Activated naive CD8-positive, alpha-beta T cell (primary cell): Measurements from ENCODE around the gene CDC23.
"Not testable (repeated sequence)": the region's sequence is repeated elsewhere in the genome, so short reads cannot be mapped to it uniquely, and the experiment has no call there.

ENCODE experiments used
- H3K27ac Mint-ChIP-seq: one replicate; pipeline ENCODE4 v1.8.0; 2021; ENCODE audit warnings: mixed read lengths
- H3K27me3 Mint-ChIP-seq: one replicate; pipeline ENCODE4 v1.8.0; 2021; ENCODE audit warnings: mixed read lengths
- H3K36me3 Mint-ChIP-seq: one replicate; pipeline ENCODE4 v1.8.0; 2021; ENCODE audit warnings: mixed read lengths
- H3K4me1 Mint-ChIP-seq: one replicate; pipeline ENCODE4 v1.8.0; 2021; ENCODE audit warnings: low read depth, mixed read lengths
- H3K4me3 Mint-ChIP-seq: one replicate; pipeline ENCODE4 v1.8.0; 2021; ENCODE audit warnings: mild to moderate bottlenecking, mixed read lengths
- H3K9me3 Mint-ChIP-seq: one replicate; pipeline ENCODE4 v1.8.0; 2021; ENCODE audit warnings: low read depth, mixed read lengths

Gene CDC23

DNA sequence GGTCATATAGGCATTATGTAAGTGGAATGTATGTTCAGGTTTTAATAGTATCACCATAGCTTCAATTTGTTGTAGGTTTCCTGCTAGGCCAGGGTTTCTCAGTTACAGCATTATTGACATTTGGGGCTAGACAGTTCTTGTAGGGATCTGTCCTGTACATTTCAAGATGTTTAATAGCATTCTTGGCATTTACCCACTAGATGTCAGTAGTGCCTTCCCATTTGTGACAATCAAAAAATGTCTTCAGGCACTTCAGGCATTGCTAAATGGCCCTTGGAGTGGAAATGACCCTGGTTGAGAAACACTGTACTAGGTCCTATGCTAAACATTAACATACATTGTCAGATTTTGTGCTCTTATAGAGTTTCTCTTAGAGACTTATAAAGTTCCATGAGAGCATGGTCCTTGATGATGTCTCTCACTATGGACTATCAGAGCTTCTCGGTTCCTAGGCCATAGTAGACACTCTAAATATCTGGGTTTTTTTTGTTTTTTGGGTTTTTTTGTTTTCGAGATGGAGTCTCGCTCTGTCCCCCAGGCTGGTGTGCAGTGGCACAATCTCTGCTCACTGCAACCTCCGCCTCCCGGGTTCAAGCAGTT, 32.8 kb downstream of the CDC23 start:
- H3K9me3 Mint-ChIP-seq: no peaks in the 10 kb centered on the region
- H3K27me3 Mint-ChIP-seq: no peaks in the 10 kb centered on the region
- no peaks in the 10 kb centered on the region for H3K36me3 Mint-ChIP-seq
- H3K4me1 Mint-ChIP-seq: peaks cover 8% of the 10 kb centered on the region
- H3K27ac Mint-ChIP-seq: no peak overlapping the region
- no peak overlapping the region for H3K4me3 Mint-ChIP-seq

DNA sequence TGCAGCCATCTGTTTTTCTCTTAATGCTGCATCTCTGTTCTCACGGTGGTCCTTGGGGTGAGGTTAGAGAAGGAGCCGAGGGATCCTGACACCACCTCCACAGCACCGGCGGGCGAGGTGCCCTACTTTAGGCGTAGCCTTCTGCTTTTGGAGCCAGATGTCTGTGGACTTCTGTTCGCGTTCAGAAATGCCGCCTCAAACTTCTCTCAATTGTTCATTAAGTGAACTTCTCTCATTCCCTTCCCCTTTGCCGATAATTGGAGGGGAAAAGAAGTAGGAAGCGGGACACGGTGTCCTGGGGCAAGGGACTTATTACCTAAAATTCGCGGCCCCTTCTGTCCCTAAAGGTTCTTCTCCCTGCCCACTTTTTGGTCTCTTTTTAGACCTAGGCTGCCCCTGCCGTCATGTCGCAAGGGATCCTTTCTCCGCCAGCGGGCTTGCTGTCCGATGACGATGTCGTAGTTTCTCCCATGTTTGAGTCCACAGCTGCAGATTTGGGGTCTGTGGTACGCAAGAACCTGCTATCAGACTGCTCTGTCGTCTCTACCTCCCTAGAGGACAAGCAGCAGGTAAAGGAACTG, 33.8 kb downstream of the CDC23 start:
- Mint-ChIP-seq H3K27me3 (no peaks in the 10 kb centered on the region), H3K4me1 (peaks cover 10% of the 10 kb centered on the region), H3K9me3 (no peaks in the 10 kb centered on the region), H3K27ac (no peak overlapping the region), H3K36me3 (no peaks in the 10 kb centered on the region), H3K4me3 (no peak overlapping the region)

DNA sequence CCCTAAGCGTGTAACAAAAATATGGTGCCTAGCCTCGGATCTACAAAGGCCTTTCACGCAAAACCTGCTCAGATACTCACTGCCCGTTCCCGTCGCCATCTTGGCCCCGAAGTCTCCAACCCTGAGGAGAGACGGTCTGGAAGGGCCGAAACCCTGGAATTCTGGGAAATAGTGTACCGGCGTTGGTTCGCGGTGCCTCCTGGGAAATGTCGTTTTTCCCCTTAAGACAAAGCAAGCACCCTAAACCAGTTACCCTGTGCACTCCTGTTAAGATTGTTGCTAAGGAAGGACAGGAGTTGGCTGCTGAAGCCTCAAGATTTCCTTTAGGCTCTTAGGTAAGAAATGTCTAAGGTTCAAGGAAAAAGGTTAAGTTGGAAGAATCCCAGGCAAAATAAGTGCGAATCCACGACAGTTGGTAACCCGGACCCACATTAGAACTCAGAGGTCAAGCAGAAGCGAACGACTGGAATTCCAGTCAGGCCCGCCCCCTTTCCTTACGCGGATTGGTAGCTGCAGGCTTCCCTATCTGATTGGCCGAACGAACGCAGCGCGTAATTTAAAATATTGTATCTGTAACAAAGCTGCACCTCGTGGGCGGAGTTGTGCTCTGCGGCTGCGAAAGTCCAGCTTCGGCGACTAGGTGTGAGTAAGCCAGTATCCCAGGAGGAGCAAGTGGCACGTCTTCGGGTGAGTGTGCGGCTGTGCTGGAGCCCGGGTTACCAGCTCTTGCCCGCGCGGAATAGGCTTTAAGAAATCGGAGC, 34.4 kb downstream of the CDC23 start, which contains the start of the genes BRD8 and KIF20A:
TSS of gene BRD8 (minus strand) at position 115 of the 761 bp plus-strand sequence. CDS start at position 99, 16 bp downstream.
TSS of gene KIF20A (plus strand) at position 597 of the 761 bp plus-strand sequence. CDS start 569 bp downstream, outside the sequence.
- Mint-ChIP-seq H3K4me3 (no peak within 1 kb of the TSS), H3K36me3 (no peaks in the 10 kb centered on the region), H3K9me3 (no peaks in the 10 kb centered on the region), H3K27me3 (no peaks in the 10 kb centered on the region), H3K27ac (no peak within 1 kb of the TSS), H3K4me1 (peaks cover 10% of the 10 kb centered on the region)

DNA sequence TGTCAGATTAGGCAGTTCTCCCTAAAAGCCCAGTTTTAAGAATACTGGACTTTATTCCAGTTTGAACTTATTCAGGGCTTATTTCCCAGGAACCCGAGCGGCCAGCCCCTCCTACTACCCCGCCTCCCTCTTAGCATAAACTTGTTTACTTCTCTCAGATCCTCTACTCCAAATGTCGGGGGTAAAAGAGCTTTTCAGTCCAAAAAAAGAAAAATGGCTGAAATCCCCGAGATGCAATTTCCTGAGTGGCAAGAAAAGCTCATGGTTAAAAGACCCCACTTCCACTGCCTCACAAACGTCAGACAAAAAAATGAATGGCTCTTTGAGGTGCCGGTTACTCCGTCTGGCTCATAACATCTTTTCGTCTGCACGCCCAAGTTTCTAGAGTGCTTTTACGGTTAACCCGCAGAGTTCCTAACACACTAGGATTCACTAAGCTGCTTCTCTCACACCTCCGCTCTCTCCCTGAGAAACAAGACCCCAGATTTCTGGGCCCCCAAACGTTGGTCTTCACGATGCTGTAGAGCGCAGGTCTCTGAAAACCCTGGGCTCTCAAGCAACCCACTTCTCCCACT, 35.1 kb downstream of the CDC23 start:
- no peak overlapping the region for H3K27ac Mint-ChIP-seq
- no peak overlapping the region for H3K4me3 Mint-ChIP-seq
- H3K4me1 Mint-ChIP-seq: peaks cover 14% of the 10 kb centered on the region
- H3K9me3 Mint-ChIP-seq: no peaks in the 10 kb centered on the region
- no peaks in the 10 kb centered on the region for H3K36me3 Mint-ChIP-seq
- H3K27me3 Mint-ChIP-seq: no peaks in the 10 kb centered on the region

GRCh38 chr5:138170299-138170698, 42.8 kb downstream of the CDC23 start:
- no peaks in the 10 kb centered on the region for H3K27me3 Mint-ChIP-seq
- peaks cover 9% of the 10 kb centered on the region for H3K36me3 Mint-ChIP-seq
- H3K4me3 Mint-ChIP-seq: no peak overlapping the region
- peaks cover 6% of the 10 kb centered on the region for H3K4me1 Mint-ChIP-seq
- no peaks in the 10 kb centered on the region for H3K9me3 Mint-ChIP-seq
- H3K27ac Mint-ChIP-seq: no peak overlapping the region

DNA sequence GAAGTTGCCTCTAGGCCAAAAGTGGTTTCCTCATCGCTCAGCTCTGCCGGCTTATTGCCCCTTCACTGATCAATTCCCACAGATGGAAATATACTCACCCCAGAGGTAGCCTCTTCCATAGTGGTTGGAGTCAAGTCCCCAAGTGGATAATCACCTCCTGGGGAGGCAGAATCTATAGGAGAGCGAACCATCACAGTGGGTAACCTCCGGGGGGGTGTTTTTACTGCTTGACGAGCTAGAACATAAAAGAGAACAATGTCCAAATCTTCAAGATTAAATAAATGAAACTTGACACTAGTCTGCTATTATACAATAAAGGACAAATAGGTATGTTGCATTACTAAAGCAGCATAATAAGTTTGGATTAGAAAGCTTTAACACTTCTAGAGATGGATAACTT, 44.0 kb downstream of the CDC23 start:
- Mint-ChIP-seq H3K27ac (no peak overlapping the region), H3K4me1 (peaks cover 4% of the 10 kb centered on the region), H3K9me3 (no peaks in the 10 kb centered on the region), H3K27me3 (no peaks in the 10 kb centered on the region), H3K4me3 (no peak overlapping the region), H3K36me3 (peaks cover 9% of the 10 kb centered on the region)

- H3K36me3 Mint-ChIP-seq: peaks cover 16% of the 10 kb centered on the region
- H3K27me3 Mint-ChIP-seq: no peaks in the 10 kb centered on the region
- no peak overlapping the region for H3K27ac Mint-ChIP-seq
- no peak overlapping the region for H3K4me3 Mint-ChIP-seq
- H3K9me3 Mint-ChIP-seq: no peaks in the 10 kb centered on the region
- H3K4me1 Mint-ChIP-seq: no peaks in the 10 kb centered on the region
Observed at GRCh38 chr5:138163721-138164120, 49.4 kb downstream of the CDC23 start.

GRCh38 chr5:138160706-138161105, 52.4 kb downstream of the CDC23 start:
- H3K4me3 Mint-ChIP-seq: no peak overlapping the region
- no peaks in the 10 kb centered on the region for H3K9me3 Mint-ChIP-seq
- no peaks in the 10 kb centered on the region for H3K4me1 Mint-ChIP-seq
- no peak overlapping the region for H3K27ac Mint-ChIP-seq
- H3K36me3 Mint-ChIP-seq: peaks cover 20% of the 10 kb centered on the region
- H3K27me3 Mint-ChIP-seq: no peaks in the 10 kb centered on the region

DNA sequence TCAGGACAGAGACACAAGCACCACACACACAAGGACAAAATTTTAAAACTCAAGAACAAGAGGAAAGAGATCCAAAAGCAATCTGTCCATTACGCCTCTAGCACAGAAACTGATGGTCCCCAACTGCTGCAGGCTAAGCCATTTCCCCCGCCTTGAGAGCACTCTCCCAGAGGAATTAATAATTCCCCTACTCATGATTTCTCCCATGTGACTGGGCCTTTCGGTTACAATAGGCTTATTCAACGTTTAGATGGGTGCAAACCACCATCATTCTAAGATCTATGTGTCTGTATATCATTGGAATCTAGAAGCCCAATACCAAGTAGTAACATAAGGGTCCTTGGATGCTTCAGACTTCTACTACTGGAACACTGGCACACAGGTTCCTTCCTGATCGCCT, 53.5 kb downstream of the CDC23 start:
- Mint-ChIP-seq H3K27ac (no peak overlapping the region), H3K4me1 (no peaks in the 10 kb centered on the region), H3K36me3 (peaks cover 20% of the 10 kb centered on the region), H3K4me3 (no peak overlapping the region), H3K9me3 (no peaks in the 10 kb centered on the region), H3K27me3 (no peaks in the 10 kb centered on the region)

DNA sequence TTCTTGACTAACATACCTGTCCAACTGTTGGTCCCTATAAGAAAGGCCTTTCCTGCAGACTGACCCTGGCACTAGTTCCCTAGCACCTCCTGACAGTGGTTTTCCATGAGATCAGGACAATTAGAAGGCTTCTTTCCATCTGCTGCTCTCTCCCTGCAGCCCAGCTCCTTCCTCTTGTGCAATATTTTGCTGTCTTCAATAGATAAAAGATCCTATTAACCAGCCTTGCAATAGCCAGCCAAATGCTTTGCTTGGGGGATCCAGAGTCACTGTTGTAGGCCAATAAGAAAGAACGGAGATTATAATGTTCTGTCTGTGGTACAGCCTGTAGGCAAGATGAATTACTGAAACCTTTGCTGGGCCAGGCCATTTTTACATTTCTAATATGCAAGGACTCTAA, 55.5 kb downstream of the CDC23 start:
- H3K4me1 Mint-ChIP-seq: no peaks in the 10 kb centered on the region
- no peaks in the 10 kb centered on the region for H3K27me3 Mint-ChIP-seq
- H3K4me3 Mint-ChIP-seq: no peak overlapping the region
- no peak overlapping the region for H3K27ac Mint-ChIP-seq
- no peaks in the 10 kb centered on the region for H3K9me3 Mint-ChIP-seq
- H3K36me3 Mint-ChIP-seq: peaks cover 17% of the 10 kb centered on the region

- not testable (repeated sequence) for H3K4me3 Mint-ChIP-seq, H3K9me3 Mint-ChIP-seq, H3K4me1 Mint-ChIP-seq, H3K27me3 Mint-ChIP-seq, H3K27ac Mint-ChIP-seq
- peaks cover 17% of the 10 kb centered on the region for H3K36me3 Mint-ChIP-seq
Observed at GRCh38 chr5:138155977-138156376, 57.1 kb downstream of the CDC23 start.

DNA sequence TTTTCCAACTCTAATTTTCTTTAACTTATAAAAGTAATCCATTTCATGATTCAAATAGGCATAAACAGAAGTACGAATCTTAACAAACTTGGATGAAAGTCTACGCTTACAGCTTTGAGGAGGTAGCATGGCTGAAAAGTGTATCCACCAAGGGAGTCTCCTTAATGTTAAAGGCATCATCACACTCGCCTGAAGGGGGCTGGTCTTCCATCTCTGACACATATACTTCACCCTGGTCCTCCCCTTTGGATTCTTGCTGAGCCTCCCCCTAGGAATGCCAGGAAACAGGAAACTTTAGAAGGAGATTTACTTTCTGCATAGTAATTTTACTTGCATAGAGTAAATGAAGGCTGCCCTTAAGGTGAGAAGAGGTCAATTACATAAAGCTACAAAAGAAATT, 63.6 kb downstream of the CDC23 start:
- H3K4me1 Mint-ChIP-seq: no peaks in the 10 kb centered on the region
- no peaks in the 10 kb centered on the region for H3K9me3 Mint-ChIP-seq
- H3K27ac Mint-ChIP-seq: no peak overlapping the region
- no peaks in the 10 kb centered on the region for H3K27me3 Mint-ChIP-seq
- no peaks in the 10 kb centered on the region for H3K36me3 Mint-ChIP-seq
- H3K4me3 Mint-ChIP-seq: no peak overlapping the region

DNA sequence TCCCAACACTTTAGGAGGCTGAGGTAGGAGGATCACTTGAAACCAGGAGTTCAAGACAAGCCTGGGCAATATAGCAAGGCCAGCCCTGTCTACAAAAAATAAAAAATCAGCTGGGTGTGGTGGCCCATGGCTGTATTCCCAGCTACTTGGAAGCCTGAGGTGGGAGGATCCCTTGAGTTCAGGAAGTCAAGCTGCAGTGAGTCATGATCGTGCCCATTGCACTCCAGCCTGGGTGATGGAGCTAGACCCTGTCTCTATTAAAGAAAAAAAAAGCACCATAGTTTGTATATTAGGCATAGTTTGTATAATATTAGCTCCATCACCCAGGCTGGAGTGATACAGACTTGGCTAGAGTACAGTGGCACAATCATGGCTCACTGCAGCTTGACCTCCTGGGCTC, 64.3 kb downstream of the CDC23 start:
- Mint-ChIP-seq H3K4me1 (no peaks in the 10 kb centered on the region), H3K4me3 (no peak overlapping the region), H3K36me3 (no peaks in the 10 kb centered on the region), H3K9me3 (no peaks in the 10 kb centered on the region), H3K27ac (no peak overlapping the region), H3K27me3 (no peaks in the 10 kb centered on the region)

DNA sequence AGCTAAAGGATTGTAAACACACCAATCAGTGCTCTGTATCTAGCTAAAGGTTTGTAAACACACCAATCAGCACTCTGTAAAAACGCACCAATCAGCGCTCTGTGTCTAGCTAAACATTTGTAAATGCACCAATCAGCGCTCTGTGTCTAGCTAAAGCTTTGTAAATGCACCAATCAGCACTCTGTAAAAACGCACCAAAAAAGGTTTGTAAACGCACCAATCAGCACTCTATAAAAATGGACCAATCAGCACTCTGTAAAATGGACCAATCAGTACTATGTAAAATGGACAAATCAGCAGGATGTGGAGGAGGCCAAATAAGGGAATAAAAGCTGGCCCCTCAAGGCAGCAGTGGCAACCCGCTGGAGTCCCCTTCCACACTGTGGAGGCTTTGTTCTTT, 69.5 kb downstream of the CDC23 start:
- not testable (repeated sequence) for H3K27me3 Mint-ChIP-seq, H3K4me3 Mint-ChIP-seq, H3K9me3 Mint-ChIP-seq, H3K36me3 Mint-ChIP-seq, H3K4me1 Mint-ChIP-seq, H3K27ac Mint-ChIP-seq

GRCh38 chr5:138141734-138142133, 71.4 kb downstream of the CDC23 start:
- no peaks in the 10 kb centered on the region for H3K9me3 Mint-ChIP-seq
- no peak overlapping the region for H3K4me3 Mint-ChIP-seq
- H3K4me1 Mint-ChIP-seq: peaks cover 5% of the 10 kb centered on the region
- H3K36me3 Mint-ChIP-seq: no peaks in the 10 kb centered on the region
- H3K27ac Mint-ChIP-seq: no peak overlapping the region
- peaks cover 8% of the 10 kb centered on the region for H3K27me3 Mint-ChIP-seq
